Mononuclear cell (primary cell): ENCODE measurements around the gene DLX4. TPM values are rescaled to one million over a fixed set of nuclear protein-coding genes. Genes with fewer than 3 reads are reported as not detected.
A peak's percentile ranks its signal among the peaks of the same experiment; 100 is the strongest.

Experiments used
- H3K27me3 ChIP-seq: 2 replicates; pipeline ENCODE4 v1.6.0; 2011; ENCODE audit warnings: low read length, control low read depth; ENCODE audit not compliant: insufficient read depth
- H3K4me1 ChIP-seq: 2 replicates; pipeline ENCODE4 v1.5.1; 2011; ENCODE audit warnings: mild to moderate bottlenecking, low read length, control low read depth; ENCODE audit not compliant: insufficient read depth
- H3K4me3 ChIP-seq: 2 replicates; pipeline ENCODE4 v1.5.1; 2011; ENCODE audit warnings: mild to moderate bottlenecking, low read length, moderate library complexity
- H3K9me3 ChIP-seq: 2 replicates; pipeline ENCODE4 v1.5.1; 2011; ENCODE audit warnings: low read depth, mild to moderate bottlenecking, control low read depth, low read length
- total RNA-seq: library from RNA; depleted of rRNA; stranded (reverse); fragments of >200 nt; gene quantifications from one replicate; pipeline ENCODE4 v1.2.3, GENCODE V29; 2012

Gene DLX4
- total RNA-seq, 1 donor, result 0.10 TPM

- Histone ChIP-seq H3K4me3 (no peak overlapping the region), H3K27me3 (peaks cover 27% of the 10 kb centered on the region), H3K9me3 (no peaks in the 10 kb centered on the region), H3K4me1 (peaks cover 9% of the 10 kb centered on the region)
These were observed 9.6 kb upstream of the DLX4 start for GRCh38 chr17:49959183-49959935.

GRCh38 chr17:49962599-49963308 is 6.2 kb upstream of the DLX4 start:
- Histone ChIP-seq H3K9me3 (no peaks in the 10 kb centered on the region), H3K27me3 (peaks cover 61% of the 10 kb centered on the region), H3K4me1 (peaks cover 43% of the 10 kb centered on the region), H3K4me3 (no peak overlapping the region)

GRCh38 chr17:49963309-49963625 is 5.7 kb upstream of the DLX4 start:
- Histone ChIP-seq H3K4me1 (peaks cover 47% of the 10 kb centered on the region), H3K9me3 (no peaks in the 10 kb centered on the region), H3K4me3 (no peak overlapping the region), H3K27me3 (peaks cover 66% of the 10 kb centered on the region)

GRCh38 chr17:49963626-49964302 is 5.2 kb upstream of the DLX4 start:
- H3K4me3 ChIP-seq, result no peak overlapping the region
- H3K9me3 ChIP-seq, result no peaks in the 10 kb centered on the region
- H3K4me1 ChIP-seq, result peaks cover 52% of the 10 kb centered on the region
- peaks cover 66% of the 10 kb centered on the region for H3K27me3 ChIP-seq

- Histone ChIP-seq H3K27me3 (peaks cover 69% of the 10 kb centered on the region), H3K4me3 (no peak overlapping the region), H3K9me3 (no peaks in the 10 kb centered on the region), H3K4me1 (peaks cover 57% of the 10 kb centered on the region)
These were observed 4.7 kb upstream of the DLX4 start for GRCh38 chr17:49964303-49964768.

GRCh38 chr17:49964769-49965523 is 4.0 kb upstream of the DLX4 start:
- Histone ChIP-seq H3K4me3 (no peak overlapping the region), H3K4me1 (peaks cover 60% of the 10 kb centered on the region), H3K27me3 (peaks cover 73% of the 10 kb centered on the region), H3K9me3 (no peaks in the 10 kb centered on the region)

- Histone ChIP-seq H3K4me3 (no peak overlapping the region), H3K9me3 (no peaks in the 10 kb centered on the region), H3K27me3 (peaks cover 79% of the 10 kb centered on the region), H3K4me1 (peaks cover 60% of the 10 kb centered on the region)
These were observed 3.5 kb upstream of the DLX4 start for GRCh38 chr17:49965524-49965909.

- H3K4me1 ChIP-seq, result peaks cover 68% of the 10 kb centered on the region
- peaks cover 88% of the 10 kb centered on the region for H3K27me3 ChIP-seq
- no peak overlapping the region for H3K4me3 ChIP-seq
- no peaks in the 10 kb centered on the region for H3K9me3 ChIP-seq
These were observed 2.2 kb upstream of the DLX4 start for GRCh38 chr17:49966767-49967166.

GRCh38 chr17:49967205-49967604 is 1.8 kb upstream of the DLX4 start:
- peaks cover 90% of the 10 kb centered on the region for H3K27me3 ChIP-seq
- H3K9me3 ChIP-seq, result no peaks in the 10 kb centered on the region
- H3K4me3 ChIP-seq, result no peak overlapping the region
- peaks cover 72% of the 10 kb centered on the region for H3K4me1 ChIP-seq

GRCh38 chr17:49967621-49968404 is 1.2 kb upstream of the DLX4 start:
- Histone ChIP-seq H3K4me3 (no peak overlapping the region), H3K9me3 (no peaks in the 10 kb centered on the region), H3K27me3 (peaks cover 90% of the 10 kb centered on the region), H3K4me1 (peaks cover 78% of the 10 kb centered on the region)

GRCh38 chr17:49968405-49969133 is 421 bp upstream of the DLX4 start:
- H3K4me3 ChIP-seq, result peak overlapping the region; percentile 55
- peaks cover 79% of the 10 kb centered on the region for H3K4me1 ChIP-seq
- peaks cover 90% of the 10 kb centered on the region for H3K27me3 ChIP-seq
- H3K9me3 ChIP-seq, result no peaks in the 10 kb centered on the region

GRCh38 chr17:49969795-49970389 is 902 bp downstream of the DLX4 start:
- Histone ChIP-seq H3K27me3 (peaks cover 90% of the 10 kb centered on the region), H3K4me1 (peaks cover 66% of the 10 kb centered on the region), H3K9me3 (no peaks in the 10 kb centered on the region), H3K4me3 (no peak overlapping the region)

- Histone ChIP-seq H3K27me3 (peaks cover 89% of the 10 kb centered on the region), H3K9me3 (no peaks in the 10 kb centered on the region), H3K4me3 (no peak overlapping the region), H3K4me1 (peaks cover 60% of the 10 kb centered on the region)
These were observed 1.5 kb downstream of the DLX4 start for GRCh38 chr17:49970498-49970897.
